Glutamatergic neuron (in vitro differentiated cells): ENCODE data around the gene USP24. TPM values are rescaled to one million over a fixed set of nuclear protein-coding genes. Genes with fewer than 3 reads are reported as not detected.
A peak's percentile ranks its signal among the peaks of the same experiment; 100 is the strongest.

Experiments
- DNase-seq: peaks from one replicate; pipeline ENCODE4 v3.0.0; 2022
- H3K27ac Mint-ChIP-seq: one replicate; pipeline ENCODE4 v1.8.0; 2020; ENCODE audit warnings: mild to moderate bottlenecking, mixed read lengths, inconsistent platforms; ENCODE audit not compliant: unreplicated experiment
- H3K27me3 Mint-ChIP-seq: one replicate; pipeline ENCODE4 v1.8.0; 2020; ENCODE audit warnings: mild to moderate bottlenecking, moderate library complexity, mixed read lengths, inconsistent platforms; ENCODE audit not compliant: unreplicated experiment
- H3K36me3 Mint-ChIP-seq: one replicate; pipeline ENCODE4 v1.8.0; 2020; ENCODE audit warnings: mild to moderate bottlenecking, mixed read lengths, inconsistent platforms; ENCODE audit not compliant: unreplicated experiment
- H3K4me1 Mint-ChIP-seq: one replicate; pipeline ENCODE4 v1.8.0; 2020; ENCODE audit warnings: mild to moderate bottlenecking, low read depth, mixed read lengths, inconsistent platforms; ENCODE audit not compliant: unreplicated experiment
- H3K4me3 Mint-ChIP-seq: one replicate; pipeline ENCODE4 v1.8.0; 2020; ENCODE audit warnings: mild to moderate bottlenecking, mixed read lengths, inconsistent platforms; ENCODE audit not compliant: unreplicated experiment
- H3K9me3 Mint-ChIP-seq: one replicate; pipeline ENCODE4 v1.8.0; 2020; ENCODE audit warnings: mild to moderate bottlenecking, moderate library complexity, mixed read lengths, inconsistent platforms; ENCODE audit not compliant: unreplicated experiment
- CTCF ChIP-seq: fragments of 200-600 bp; sonication (generic); IDR thresholded peaks from one replicate; pipeline ENCODE4 v1.5.0; 2021; ENCODE audit not compliant: partially characterized antibody, unreplicated experiment
- total RNA-seq: library from RNA; stranded (reverse); fragmentation: NEBNext Ultra II Directional; extraction: Animal tissue kit (Norgen Biotek cat#: 25700); gene quantifications from one replicate; pipeline ENCODE4 v1.2.1, GENCODE V29; 2021; ENCODE audit not compliant: unreplicated experiment

The USP24 gene
- total RNA-seq, 1 donor from 2014 or later: 54.6 TPM

GRCh38 chr1:55071477-55071876 is 143.7 kb downstream of the USP24 start:
- H3K4me3 Mint-ChIP-seq: no peak overlapping the region
- peaks cover 10% of the 10 kb centered on the region for H3K4me1 Mint-ChIP-seq
- H3K27ac Mint-ChIP-seq: no peak overlapping the region
- H3K27me3 Mint-ChIP-seq: peaks cover 2% of the 10 kb centered on the region
- no peak for TF ChIP-seq CTCF
- H3K36me3 Mint-ChIP-seq: peaks cover 5% of the 10 kb centered on the region
- H3K9me3 Mint-ChIP-seq: no peaks in the 10 kb centered on the region
- no peak for DNase-seq

GRCh38 chr1:55070293-55071164 is 144.6 kb downstream of the USP24 start:
- Mint-ChIP-seq H3K27ac (peak overlapping the region; percentile 72), H3K4me3 (no peak overlapping the region), H3K27me3 (peaks cover 2% of the 10 kb centered on the region), H3K36me3 (peaks cover 5% of the 10 kb centered on the region), H3K9me3 (no peaks in the 10 kb centered on the region), H3K4me1 (peaks cover 10% of the 10 kb centered on the region)
- no peak for DNase-seq
- TF ChIP-seq CTCF: no peak

GRCh38 chr1:55069280-55069679 is 145.9 kb downstream of the USP24 start:
- no peak for DNase-seq

GRCh38 chr1:55068638-55069037 is 146.5 kb downstream of the USP24 start:
- no peak for DNase-seq
- Mint-ChIP-seq H3K4me1 (peaks cover 12% of the 10 kb centered on the region), H3K27ac (no peak overlapping the region), H3K27me3 (peaks cover 5% of the 10 kb centered on the region), H3K4me3 (no peak overlapping the region), H3K9me3 (no peaks in the 10 kb centered on the region), H3K36me3 (peaks cover 5% of the 10 kb centered on the region)
- no peak for TF ChIP-seq CTCF

More at GRCh38 chr1:55069280-55069679, 145.9 kb downstream of the USP24 start:
- no peaks in the 10 kb centered on the region for H3K9me3 Mint-ChIP-seq
- no peak overlapping the region for H3K27ac Mint-ChIP-seq
- H3K27me3 Mint-ChIP-seq: peaks cover 2% of the 10 kb centered on the region
- TF ChIP-seq CTCF: no peak
- peaks cover 10% of the 10 kb centered on the region for H3K4me1 Mint-ChIP-seq
- H3K36me3 Mint-ChIP-seq: peaks cover 5% of the 10 kb centered on the region
- H3K4me3 Mint-ChIP-seq: no peak overlapping the region

GRCh38 chr1:55067914-55068313 is 147.2 kb downstream of the USP24 start:
- Mint-ChIP-seq H3K4me1 (peaks cover 12% of the 10 kb centered on the region), H3K27ac (no peak overlapping the region), H3K36me3 (peaks cover 5% of the 10 kb centered on the region), H3K9me3 (peaks cover 2% of the 10 kb centered on the region), H3K27me3 (peaks cover 9% of the 10 kb centered on the region), H3K4me3 (no peak overlapping the region)
- DNase-seq: no peak
- TF ChIP-seq CTCF: no peak
